Hepatic stellate cell (primary cell): ENCODE data around the gene PAX8.

Source experiments
- DNase-seq: peaks from one replicate; pipeline ENCODE4 v3.0.0; 2011; ENCODE audit warnings: low spot score

Gene PAX8

DNA sequence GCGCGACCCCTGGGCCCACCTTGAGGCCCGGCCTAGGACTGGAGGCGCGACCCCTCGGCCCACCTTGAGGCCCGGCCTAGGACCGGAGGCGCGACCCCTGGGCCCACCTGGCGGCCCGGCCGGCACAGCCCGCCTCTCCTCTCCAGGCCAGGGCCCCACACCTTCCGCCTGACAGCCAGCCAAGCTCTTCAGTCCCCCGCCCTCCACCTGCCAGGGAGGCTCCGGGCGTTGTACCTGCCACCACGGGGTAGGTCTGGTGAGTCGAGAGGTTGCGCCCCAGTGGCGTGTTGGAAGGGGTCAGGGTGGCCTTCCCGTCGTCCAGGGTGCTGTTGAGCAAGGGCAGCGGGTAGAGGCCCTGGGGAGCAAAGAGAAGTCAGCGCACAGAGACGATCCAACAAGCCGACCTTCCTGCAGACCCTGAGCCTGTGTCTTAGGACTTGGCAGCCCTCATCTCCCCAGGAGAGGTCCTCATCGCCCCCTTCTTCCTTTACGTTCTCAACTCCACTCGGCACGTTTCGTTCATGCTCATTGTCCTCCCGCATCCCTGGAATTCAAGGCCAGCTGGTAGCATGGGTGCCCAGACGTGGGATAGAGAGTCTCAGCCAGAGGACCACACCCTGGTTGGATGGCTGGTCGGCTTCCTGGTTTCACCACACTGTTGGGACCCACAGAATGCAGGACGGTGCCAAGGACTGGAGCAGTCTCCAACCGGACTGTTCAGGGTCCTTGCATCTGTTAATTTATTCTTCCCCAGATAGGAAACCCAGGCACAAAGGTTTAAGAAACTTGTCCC lies 42.2 kb downstream of the PAX8 start:
- DNase-seq, result no peak

DNA sequence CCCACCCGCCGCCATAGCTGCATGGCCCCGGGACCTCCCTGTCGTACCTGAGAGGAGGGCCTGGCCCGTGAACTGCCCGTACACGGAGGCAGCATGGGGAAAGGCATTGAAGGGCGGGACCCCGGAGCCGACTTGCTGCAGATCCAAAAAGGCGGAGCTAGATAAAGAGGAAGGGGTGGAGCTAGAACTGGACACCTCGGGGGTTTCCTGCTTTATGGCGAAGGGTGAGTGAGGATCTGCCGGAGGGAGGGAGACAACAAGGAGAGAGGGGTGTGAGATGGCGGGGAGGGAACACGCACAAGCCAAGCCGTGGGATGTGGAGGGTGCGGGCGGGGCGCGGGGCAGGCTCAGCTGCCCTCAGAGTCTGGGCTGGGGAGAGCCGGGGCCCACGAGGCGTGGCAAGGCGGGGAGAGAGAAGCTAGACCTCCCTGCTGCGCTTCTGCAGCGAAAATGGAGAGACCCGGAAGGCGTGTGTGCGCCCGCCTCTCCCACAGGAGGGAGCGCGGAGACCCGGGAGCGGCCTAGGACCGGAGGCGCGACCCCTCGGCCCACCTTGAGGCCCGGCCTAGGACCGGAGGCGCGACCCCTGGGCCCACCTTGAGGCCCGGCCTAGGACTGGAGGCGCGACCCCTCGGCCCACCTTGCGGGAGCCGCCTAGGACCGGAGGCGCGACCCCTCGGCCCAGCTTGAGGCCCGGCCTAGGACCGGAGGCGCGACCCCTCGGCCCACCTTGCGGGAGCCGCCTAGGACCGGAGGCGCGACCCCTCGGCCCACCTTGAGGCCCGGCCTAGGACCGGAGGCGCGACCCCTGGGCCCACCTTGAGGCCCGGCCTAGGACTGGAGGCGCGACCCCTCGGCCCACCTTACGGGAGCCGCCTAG lies 43.1 kb downstream of the PAX8 start:
- peak; percentile 87 for DNase-seq

DNA sequence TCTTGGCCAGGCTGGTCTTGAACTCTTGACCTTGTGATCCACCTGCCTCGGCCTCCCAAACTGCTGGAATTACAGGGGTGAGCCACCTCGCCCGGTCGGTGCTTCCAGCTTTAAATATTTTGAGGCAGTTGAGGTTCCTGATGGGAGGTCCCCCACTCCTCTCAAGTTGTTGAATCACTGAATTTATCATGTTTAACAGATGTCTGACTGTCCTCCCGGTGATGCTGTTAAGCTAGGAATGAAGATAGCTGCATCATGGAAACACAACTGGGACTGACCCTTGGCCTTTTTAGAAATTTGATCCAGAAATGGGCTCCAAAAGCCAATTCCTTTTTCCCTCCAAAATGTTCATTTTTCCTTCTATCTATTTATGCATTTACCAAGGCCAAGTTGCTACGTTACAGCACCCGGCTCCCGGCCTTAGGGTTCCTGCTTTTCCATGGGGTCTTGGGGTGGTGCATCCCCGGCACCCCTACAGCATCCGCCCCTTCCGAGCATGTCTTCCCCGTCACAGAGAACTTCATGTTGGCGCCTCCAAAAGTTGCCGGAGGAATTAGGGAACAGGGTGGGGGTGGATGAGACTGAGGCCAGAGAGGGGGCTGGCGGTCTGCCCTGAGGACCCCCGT lies 43.9 kb downstream of the PAX8 start:
- DNase-seq, result no peak

DNA sequence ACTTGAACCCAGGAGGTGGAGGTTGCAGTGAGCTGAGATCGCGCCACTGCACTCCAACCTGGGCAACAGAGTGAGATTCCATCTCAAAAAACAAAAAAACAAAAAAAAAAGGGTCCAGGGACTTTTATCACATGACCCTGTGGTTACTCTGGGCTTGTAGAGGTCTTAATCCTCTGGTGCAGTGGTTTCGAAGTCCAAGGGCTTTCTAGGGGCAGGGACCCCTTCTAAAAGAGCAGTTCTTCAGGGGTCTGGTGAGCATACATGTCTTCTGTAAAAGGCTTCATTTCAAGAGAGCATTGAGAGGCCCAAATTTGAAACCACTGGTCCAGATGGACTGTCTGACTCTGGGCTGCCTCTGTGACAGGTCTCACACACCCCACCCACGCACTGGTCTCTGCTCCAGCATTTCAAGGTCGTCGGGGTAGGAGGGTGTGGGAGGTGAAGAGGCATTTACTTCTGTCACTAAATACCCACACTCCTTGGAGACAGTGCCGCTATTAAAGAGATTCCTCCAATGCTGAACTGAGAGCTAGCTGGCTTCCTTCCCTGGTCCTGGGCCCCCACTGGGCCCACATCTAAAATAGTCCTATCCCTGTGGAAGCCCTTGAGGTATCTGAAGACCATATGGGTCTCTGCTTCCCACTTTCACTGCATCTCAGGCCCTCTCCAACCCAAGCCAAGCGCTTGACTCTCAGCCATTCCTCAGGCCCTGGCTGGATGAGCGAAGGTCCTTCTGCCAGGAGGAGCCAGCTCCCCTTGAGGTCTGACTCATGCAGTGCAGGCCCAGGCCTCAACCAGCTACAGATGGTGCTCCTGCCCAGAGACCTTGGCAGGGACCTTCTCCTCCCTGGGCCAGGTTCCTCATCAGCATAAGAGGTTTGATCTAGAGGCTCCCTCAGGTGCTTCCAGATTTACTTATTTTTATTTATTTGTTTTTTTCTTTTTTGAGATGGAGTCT lies 44.8 kb downstream of the PAX8 start:
- DNase-seq, result no peak

DNA sequence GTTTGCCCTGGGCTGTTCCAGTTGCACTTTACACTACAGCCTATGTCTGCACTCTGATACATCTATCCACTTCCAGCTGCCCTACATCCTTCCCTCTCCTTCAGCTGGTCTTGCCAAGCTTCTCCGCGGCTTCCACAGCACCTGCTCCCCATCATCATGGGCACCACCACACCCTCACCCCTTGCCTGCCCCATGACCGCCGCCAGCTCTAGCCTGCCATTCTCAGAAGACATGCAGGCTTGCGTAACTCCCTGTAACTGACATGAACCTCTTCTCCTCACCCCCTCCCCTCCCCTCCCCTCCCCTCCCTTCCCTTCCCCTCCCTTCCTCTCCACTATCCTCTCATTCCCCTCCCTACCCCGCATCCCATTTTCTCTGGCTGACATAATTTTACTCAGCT lies 46.0 kb downstream of the PAX8 start:
- DNase-seq, result no peak

DNA sequence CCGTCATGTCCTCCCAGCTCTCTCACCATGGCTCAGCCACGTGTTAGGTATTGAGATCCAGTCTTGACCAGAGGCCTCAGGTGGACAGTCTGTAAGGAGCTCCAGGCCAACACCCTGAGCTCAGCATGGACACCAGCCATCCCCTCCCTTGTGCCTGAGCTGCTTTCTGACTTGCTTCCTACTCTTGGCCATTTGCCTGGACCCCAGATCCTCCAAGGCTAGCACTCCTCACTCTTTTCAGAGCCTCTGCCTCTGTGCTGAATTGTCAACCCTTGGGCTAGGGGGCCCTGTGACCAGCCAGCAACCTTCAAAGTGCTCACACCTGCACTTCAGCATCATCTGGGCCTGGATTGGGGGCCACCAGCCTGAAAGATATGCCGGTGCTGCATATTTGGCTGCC lies 46.6 kb downstream of the PAX8 start:
- DNase-seq, result no peak

DNA sequence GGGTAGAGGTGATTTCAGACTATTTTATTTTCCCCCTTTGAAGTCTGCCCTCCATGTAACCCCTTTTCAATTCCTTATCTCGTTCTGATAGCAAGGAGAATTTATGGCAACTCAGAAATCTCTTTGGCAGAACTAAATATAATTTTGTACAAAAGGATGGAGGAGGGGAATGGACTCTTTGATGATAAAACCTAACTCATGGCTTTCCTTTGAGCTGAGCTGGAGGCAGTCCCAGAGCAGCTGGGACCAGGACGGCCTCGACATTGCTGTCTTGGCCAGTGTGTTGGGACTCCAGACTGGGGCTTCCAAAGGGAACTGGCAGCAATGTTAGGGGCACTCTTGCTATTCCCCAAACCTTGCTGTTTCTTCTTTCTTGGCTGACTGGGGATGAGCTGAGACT lies 47.7 kb downstream of the PAX8 start:
- no peak for DNase-seq

DNA sequence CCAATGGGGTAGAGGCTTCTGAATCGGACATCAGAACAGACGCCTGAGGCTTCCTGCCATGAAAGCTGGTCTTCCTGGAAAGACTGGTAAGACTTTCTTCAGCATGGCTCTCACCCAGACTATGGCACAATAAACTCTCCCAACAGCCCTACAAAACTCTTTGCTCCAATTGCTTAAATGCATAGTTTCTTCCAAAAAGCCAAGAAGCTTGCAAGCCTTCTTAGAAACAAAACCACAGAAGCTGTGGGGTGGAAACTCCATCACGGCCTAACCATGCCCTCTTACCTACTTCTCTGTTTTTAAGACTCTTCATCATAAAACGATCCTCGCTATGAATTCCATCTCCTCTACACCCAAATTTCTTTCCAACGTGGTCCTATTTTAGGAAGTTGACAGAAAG lies 48.2 kb downstream of the PAX8 start:
- DNase-seq, result no peak

DNA sequence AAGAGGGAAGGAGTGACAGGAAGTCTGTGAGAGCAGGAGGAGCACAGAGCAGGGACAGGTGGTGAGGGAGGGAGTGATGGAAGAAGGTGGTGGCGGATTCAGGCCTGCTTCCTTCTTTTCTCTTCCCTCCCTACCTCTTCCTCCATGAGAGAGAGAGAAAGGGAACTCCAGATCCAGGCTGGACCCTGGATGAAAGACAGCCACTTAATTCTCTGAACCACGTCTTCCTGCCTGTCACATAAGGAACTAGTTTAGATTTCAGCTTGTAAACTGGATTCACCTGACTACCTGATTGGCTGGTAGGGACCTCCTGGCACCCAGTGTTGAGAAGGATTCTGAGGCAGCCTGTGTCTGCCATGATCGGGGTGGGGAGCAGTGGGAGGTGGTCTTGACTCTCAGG lies 48.9 kb downstream of the PAX8 start:
- no peak for DNase-seq

DNA sequence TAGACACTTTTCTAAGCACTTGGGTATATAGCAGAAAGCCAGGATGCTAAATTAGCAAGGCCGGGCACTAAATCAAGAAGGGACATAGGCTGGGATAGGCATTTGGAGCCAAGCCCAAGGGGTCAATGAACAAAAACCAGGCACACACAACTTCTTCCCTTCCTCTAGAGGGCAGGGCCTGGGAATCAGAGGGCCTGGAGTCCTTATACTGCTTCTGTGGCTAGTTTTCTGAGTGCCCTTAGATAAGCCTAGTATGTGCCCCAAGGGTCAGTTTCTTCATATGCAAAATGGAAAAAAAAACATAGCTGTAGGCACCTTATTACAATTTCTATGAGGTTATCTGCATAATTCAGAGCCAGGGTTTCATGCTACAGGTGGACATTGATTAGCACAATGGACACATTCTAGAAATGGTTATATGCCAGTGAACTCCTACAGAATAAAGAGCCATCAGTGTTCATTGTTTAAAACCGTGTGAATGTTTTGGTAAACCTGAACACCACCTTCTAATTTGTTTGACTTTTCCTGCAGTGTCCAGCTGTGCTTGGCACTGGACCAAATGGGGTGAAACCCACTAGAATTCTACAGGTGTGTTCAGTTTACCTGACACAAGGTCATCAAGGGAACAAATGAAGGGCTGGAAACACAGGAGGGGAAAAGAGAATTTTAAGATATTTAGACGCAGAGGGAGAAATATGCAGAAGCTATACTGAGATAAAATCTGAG lies 49.6 kb downstream of the PAX8 start:
- no peak for DNase-seq

DNA sequence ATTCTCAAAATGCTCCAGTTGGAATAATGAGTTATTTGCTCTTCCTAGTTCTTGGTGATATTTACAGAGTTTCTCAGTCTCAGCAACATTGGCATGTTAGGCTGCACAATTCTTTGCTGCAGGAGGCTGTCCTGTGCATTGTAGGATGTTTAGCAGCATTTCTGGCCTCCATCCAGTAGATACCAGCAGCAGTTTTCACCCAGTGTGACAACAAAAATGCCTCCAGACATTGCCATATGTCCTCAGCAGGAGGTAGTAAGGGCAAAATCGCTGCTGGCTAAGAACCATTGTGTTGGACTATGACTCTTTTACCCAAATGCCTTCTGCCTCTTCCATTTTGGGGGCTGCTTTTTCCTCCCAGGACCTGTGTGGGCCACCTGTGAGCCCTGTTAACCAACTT lies 50.4 kb downstream of the PAX8 start:
- DNase-seq, result no peak

DNA sequence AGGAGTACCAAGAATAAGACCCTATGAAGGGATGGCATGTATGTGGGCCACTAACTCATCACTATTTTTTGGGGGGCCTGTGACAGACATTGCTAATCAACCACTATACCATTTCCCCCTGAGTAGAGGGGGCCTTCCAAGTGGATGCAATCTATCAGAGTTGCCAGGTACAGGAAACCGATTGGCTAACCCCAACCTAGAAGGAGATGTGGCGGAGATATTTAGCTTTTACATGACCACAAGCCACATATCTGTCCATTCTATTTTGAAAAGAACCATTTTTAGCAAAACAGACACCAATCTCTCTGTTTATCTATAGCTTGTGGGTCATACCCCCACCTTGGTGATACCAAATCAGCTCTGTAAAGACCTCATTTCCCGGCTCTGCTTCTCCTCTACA lies 51.0 kb downstream of the PAX8 start:
- no peak for DNase-seq

DNA sequence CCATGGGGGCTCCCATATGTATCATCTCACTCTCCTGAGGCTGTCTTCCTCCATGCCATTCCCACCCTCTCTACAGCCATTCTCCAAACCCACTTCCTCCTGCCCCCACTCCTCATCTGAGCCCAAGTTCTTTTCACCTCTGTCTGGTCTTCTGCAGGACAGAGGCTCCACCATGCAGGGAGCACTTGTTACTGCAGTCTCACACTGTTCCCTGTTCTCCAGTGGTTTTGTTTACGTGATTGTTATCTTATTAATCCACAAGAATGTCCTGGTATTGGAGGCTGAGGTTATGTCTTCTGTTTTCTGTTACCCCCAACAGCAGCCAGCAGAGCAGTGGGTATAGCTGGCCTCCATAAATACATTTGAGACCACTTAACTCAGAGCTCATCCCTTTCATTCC lies 51.4 kb downstream of the PAX8 start:
- no peak for DNase-seq

DNA sequence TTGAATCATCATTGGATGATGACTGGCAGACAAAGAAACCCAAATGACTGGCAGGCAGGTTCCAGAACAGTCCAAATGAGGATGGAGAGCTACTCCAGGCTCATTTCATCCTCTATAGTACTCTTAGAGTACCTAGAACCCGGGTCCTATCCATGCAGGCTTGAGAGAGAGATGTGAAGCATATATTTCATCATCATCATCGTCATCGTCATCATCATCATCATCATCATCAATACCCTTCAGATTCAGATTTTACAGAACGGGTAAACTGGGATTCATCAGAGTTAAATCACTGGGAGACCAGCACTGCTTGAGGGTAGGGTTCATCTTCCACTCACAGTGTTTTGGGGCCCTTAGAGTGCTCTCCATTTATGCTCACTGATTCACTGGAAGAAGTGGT lies 52.3 kb downstream of the PAX8 start:
- no peak for DNase-seq

DNA sequence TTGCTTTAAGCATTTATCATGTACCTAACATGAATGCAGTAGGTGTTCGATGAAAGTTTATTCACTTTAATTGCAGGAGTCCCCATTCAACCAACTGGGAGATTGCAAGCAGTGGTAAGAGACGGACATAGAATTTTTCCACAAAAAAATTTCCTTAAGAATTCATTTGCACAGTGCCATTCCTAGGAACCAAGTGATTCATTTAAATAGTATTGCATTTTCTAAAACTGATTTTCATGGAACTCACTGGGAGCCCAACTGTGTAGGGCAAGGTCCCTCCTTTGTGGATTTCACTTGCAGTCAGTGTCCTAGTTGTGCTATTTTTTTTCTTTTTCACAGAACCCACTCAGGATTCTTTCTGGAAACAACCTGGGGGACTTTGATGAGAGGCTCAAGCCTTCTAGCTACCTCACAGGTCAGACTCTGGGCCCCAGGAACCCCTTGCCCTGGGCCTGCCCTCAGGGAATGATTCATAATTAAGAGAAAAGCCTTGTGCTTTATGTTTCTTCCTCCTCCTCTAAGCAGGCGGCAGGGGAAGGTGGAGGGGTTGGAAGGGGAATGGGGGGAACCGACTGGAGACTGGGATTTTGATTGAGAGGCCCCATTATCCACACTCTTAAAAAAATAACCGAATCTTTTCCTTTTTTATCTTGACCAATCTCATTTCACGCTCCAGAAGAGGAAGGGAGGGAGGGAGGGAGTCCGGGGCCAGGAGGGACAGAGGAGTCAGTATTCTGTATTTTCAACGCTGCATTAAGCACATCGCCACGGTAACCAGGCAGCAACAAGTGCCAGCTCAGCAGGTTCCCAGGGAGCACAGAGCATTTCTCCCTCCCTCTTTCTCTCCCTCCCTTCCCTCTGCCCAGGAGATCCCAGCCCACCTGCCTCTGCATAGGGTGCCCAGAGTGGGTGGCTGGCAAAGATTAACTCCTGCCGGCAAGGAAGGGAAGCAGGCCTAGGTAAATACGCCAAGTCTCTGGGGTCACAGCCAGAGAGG lies 53.2 kb downstream of the PAX8 start:
- no peak for DNase-seq

DNA sequence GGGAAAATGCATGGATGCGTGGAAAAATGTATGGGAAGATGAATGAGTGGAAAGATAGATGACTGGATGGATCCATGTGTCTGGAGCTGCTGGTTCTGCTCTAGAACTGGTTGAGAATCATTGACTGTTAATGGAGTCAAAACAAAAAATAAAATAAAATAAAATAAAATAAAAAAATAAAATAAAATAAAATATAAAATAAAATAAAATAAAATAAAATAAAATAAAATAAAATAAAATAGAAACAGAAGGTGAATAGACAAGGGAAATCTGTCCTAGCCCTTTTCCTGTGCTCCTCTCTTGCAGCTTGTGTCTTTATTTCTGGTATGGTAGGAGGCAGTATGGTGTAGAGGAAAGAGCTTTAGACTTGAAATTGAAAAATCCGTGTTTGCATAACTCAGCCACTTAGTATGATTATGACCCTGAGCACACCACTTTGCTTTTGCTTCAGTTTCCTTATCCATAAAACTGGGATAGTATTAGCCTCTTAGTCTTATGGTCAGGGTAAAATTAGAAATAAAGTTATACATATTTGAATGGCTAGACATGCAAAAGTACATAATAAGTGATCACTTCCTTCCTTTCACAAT lies 54.0 kb downstream of the PAX8 start:
- no peak for DNase-seq

DNA sequence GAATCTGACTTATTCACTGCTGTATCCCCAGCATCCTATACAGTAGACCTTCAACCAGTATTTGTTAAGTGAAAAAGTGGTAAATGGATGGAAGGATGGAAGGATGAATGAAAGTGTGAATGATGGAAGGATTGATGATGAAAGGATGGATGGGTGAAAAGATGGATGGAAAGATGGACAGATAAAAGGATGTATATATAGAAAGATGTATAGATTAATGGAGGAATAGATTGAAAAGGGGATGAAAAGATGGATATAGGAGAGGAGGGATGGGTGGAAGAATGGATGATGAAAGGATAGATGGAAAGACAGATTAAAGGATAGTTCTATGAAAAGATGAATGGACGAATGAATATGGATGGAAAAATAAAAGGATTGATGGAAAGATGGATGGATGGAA lies 54.9 kb downstream of the PAX8 start:
- no peak for DNase-seq

DNA sequence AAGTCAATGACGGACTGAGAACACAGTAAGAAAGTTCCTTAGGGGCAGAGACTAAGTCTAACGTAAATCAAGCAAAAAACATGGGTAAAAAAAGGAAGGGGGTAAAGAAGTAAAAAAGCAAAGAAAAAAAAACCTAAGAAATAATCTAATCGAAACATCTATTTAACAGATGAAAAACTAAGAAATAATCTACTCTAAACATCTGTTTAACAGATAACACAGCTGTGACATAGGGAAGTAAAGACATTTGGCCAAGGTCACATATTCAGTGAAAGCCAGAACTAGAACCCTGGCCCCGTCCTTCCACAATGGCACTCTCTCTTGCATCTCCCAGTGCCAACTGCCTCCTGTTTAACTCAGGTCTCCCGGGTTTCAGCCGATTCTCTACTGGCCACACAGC lies 56.9 kb downstream of the PAX8 start:
- DNase-seq, result no peak

DNA sequence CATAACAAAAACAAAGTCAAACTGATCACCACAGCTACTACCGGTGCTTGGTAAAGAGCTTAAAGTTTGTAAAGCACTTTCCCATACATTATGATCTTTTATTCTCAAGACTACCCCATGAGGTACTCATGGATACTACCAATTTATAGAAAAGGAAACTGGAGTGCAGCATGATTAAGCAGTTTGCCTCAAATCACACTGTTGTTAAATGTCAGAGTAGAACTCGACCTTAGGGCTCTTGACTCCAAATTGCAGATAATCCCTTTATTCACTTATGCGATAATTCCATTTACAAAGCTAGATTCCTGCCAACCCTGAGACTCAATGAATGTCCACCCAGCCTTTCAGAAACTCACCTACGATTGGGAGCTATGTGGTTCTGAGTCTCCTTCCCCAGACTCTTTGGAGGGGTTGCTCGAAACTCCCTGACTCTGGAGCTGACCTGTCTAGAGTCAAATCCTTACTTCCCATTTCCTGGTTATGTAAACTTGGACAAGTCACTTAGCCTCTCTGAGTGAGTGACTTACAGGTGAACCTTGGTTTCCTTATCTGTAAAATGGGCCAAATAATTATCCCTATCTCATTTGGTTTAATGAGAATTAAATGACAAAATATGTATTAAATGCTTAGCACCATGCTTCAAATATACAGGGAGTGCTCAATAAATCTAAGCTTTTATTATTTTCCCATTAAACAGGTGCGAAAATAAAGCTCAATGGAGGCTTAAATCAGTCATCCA lies 57.6 kb downstream of the PAX8 start:
- DNase-seq, result no peak
